ENCODE data around the gene TICRR. TPM values are rescaled to one million over a fixed set of nuclear protein-coding genes. Genes with fewer than 3 reads are reported as not detected.
A peak's percentile ranks its signal among the peaks of the same experiment; 100 is the strongest.

The TICRR gene
- total RNA-seq, 2 donors from 2014 or later: 0.21 to 0.22 TPM

- Mint-ChIP-seq H3K4me3 (no peak overlapping the region), H3K27me3 (peaks cover 55% of the 10 kb centered on the region), H3K36me3 (ENCODE audit: low read depth) (peaks cover 4% of the 10 kb centered on the region), H3K4me1 (no peaks in the 10 kb centered on the region), H3K27ac (no peak overlapping the region)
- no peak for DNase-seq
- H3K9me3 ChIP-seq (ENCODE audit: control insufficient read depth, low read length, poor library complexity, severe bottlenecking): no peaks in the 10 kb centered on the region
- no peak for ATAC-seq
These were observed 24.8 kb upstream of the TICRR start for GRCh38 chr15:89550427-89550826.

GRCh38 chr15:89551550-89551949, 23.7 kb upstream of the TICRR start:
- H3K36me3 Mint-ChIP-seq (ENCODE audit: low read depth): peaks cover 1% of the 10 kb centered on the region
- no peak for DNase-seq
- no peaks in the 10 kb centered on the region for H3K9me3 ChIP-seq (ENCODE audit: control insufficient read depth, low read length, poor library complexity, severe bottlenecking)
- no peak overlapping the region for H3K4me3 Mint-ChIP-seq
- H3K27ac Mint-ChIP-seq: no peak overlapping the region
- H3K4me1 Mint-ChIP-seq: no peaks in the 10 kb centered on the region
- ATAC-seq: no peak
- H3K27me3 Mint-ChIP-seq: peaks cover 47% of the 10 kb centered on the region

- no peaks in the 10 kb centered on the region for H3K36me3 Mint-ChIP-seq (ENCODE audit: low read depth)
- ATAC-seq (no peak), DNase-seq (no peak)
- H3K27ac Mint-ChIP-seq: no peak overlapping the region
- no peak overlapping the region for H3K4me3 Mint-ChIP-seq
- H3K4me1 Mint-ChIP-seq: no peaks in the 10 kb centered on the region
- no peaks in the 10 kb centered on the region for H3K9me3 ChIP-seq (ENCODE audit: control insufficient read depth, low read length, poor library complexity, severe bottlenecking)
- H3K27me3 Mint-ChIP-seq: peaks cover 38% of the 10 kb centered on the region
These were observed 21.6 kb upstream of the TICRR start for GRCh38 chr15:89553632-89554031.

- Mint-ChIP-seq H3K4me3 (no peak overlapping the region), H3K27me3 (peaks cover 36% of the 10 kb centered on the region), H3K27ac (no peak overlapping the region), H3K36me3 (ENCODE audit: low read depth) (no peaks in the 10 kb centered on the region), H3K4me1 (no peaks in the 10 kb centered on the region)
- no peak for DNase-seq
- no peaks in the 10 kb centered on the region for H3K9me3 ChIP-seq (ENCODE audit: control insufficient read depth, low read length, poor library complexity, severe bottlenecking)
- no peak for ATAC-seq
These were observed 21.0 kb upstream of the TICRR start for GRCh38 chr15:89554247-89554646.

GRCh38 chr15:89555768-89556167, 19.5 kb upstream of the TICRR start:
- H3K9me3 ChIP-seq (ENCODE audit: control insufficient read depth, low read length, poor library complexity, severe bottlenecking): no peaks in the 10 kb centered on the region
- Mint-ChIP-seq H3K4me1 (no peaks in the 10 kb centered on the region), H3K36me3 (ENCODE audit: low read depth) (no peaks in the 10 kb centered on the region), H3K4me3 (no peak overlapping the region), H3K27ac (no peak overlapping the region), H3K27me3 (peaks cover 40% of the 10 kb centered on the region)
- ATAC-seq (no peak), DNase-seq (no peak)

- DNase-seq (peak in 1 of 3 donors; percentile 25), ATAC-seq (peak; percentile 42)
- H3K4me1 Mint-ChIP-seq: no peaks in the 10 kb centered on the region
- H3K27me3 Mint-ChIP-seq: peaks cover 37% of the 10 kb centered on the region
- H3K36me3 Mint-ChIP-seq (ENCODE audit: low read depth): no peaks in the 10 kb centered on the region
- H3K9me3 ChIP-seq (ENCODE audit: control insufficient read depth, low read length, poor library complexity, severe bottlenecking): no peaks in the 10 kb centered on the region
- no peak overlapping the region for H3K27ac Mint-ChIP-seq
- no peak overlapping the region for H3K4me3 Mint-ChIP-seq
These were observed 18.6 kb upstream of the TICRR start for GRCh38 chr15:89556413-89557262.

GRCh38 chr15:89559769-89560264, 15.5 kb upstream of the TICRR start:
- no peaks in the 10 kb centered on the region for H3K36me3 Mint-ChIP-seq (ENCODE audit: low read depth)
- H3K27me3 Mint-ChIP-seq: peaks cover 31% of the 10 kb centered on the region
- no peak overlapping the region for H3K4me3 Mint-ChIP-seq
- H3K4me1 Mint-ChIP-seq: no peaks in the 10 kb centered on the region
- H3K27ac Mint-ChIP-seq: no peak overlapping the region
- H3K9me3 ChIP-seq (ENCODE audit: control insufficient read depth, low read length, poor library complexity, severe bottlenecking): no peaks in the 10 kb centered on the region
- ATAC-seq (no peak), DNase-seq (no peak)

- peaks cover 4% of the 10 kb centered on the region for H3K9me3 ChIP-seq (ENCODE audit: control insufficient read depth, low read length, poor library complexity, severe bottlenecking)
- ATAC-seq (no peak), DNase-seq (no peak)
- no peak overlapping the region for H3K27ac Mint-ChIP-seq
- H3K27me3 Mint-ChIP-seq: peaks cover 24% of the 10 kb centered on the region
- H3K4me1 Mint-ChIP-seq: no peaks in the 10 kb centered on the region
- H3K4me3 Mint-ChIP-seq: peak overlapping the region; percentile 1
- peaks cover 5% of the 10 kb centered on the region for H3K36me3 Mint-ChIP-seq (ENCODE audit: low read depth)
These were observed 9.1 kb upstream of the TICRR start for GRCh38 chr15:89566181-89566580.

- Mint-ChIP-seq H3K36me3 (ENCODE audit: low read depth) (peaks cover 6% of the 10 kb centered on the region), H3K4me3 (no peak overlapping the region), H3K27me3 (peaks cover 30% of the 10 kb centered on the region), H3K4me1 (no peaks in the 10 kb centered on the region), H3K27ac (no peak overlapping the region)
- DNase-seq (no peak), ATAC-seq (no peak)
- H3K9me3 ChIP-seq (ENCODE audit: control insufficient read depth, low read length, poor library complexity, severe bottlenecking): peaks cover 4% of the 10 kb centered on the region
These were observed 8.5 kb upstream of the TICRR start for GRCh38 chr15:89566621-89567294.

- DNase-seq: no peak
- Mint-ChIP-seq H3K4me1 (no peaks in the 10 kb centered on the region), H3K27ac (no peak overlapping the region), H3K36me3 (ENCODE audit: low read depth) (peaks cover 8% of the 10 kb centered on the region), H3K27me3 (peaks cover 31% of the 10 kb centered on the region), H3K4me3 (no peak overlapping the region)
- H3K9me3 ChIP-seq (ENCODE audit: control insufficient read depth, low read length, poor library complexity, severe bottlenecking): peaks cover 4% of the 10 kb centered on the region
- ATAC-seq: no peak
These were observed 6.1 kb upstream of the TICRR start for GRCh38 chr15:89569090-89569745.

GRCh38 chr15:89575656-89576416, 567 bp downstream of the TICRR start:
- Mint-ChIP-seq H3K4me3 (peak overlapping the region; percentile 92), H3K27ac (peak overlapping the region; percentile 79), H3K4me1 (peaks cover 15% of the 10 kb centered on the region), H3K27me3 (peaks cover 14% of the 10 kb centered on the region), H3K36me3 (ENCODE audit: low read depth) (peaks cover 2% of the 10 kb centered on the region)
- ATAC-seq (no peak), DNase-seq (peak in 1 of 3 donors; percentile 6)
- no peaks in the 10 kb centered on the region for H3K9me3 ChIP-seq (ENCODE audit: control insufficient read depth, low read length, poor library complexity, severe bottlenecking)

- DNase-seq (no peak), ATAC-seq (no peak)
- no peak overlapping the region for H3K27ac Mint-ChIP-seq
- H3K4me3 Mint-ChIP-seq: peak overlapping the region; percentile 92
- H3K27me3 Mint-ChIP-seq: peaks cover 12% of the 10 kb centered on the region
- H3K36me3 Mint-ChIP-seq (ENCODE audit: low read depth): peaks cover 2% of the 10 kb centered on the region
- peaks cover 15% of the 10 kb centered on the region for H3K4me1 Mint-ChIP-seq
- H3K9me3 ChIP-seq (ENCODE audit: control insufficient read depth, low read length, poor library complexity, severe bottlenecking): no peaks in the 10 kb centered on the region
These were observed 1.1 kb downstream of the TICRR start for GRCh38 chr15:89576417-89576773.

GRCh38 chr15:89577776-89578115, 2.5 kb downstream of the TICRR start:
- DNase-seq (no peak), ATAC-seq (no peak)
- Mint-ChIP-seq H3K4me3 (no peak overlapping the region), H3K4me1 (peaks cover 15% of the 10 kb centered on the region), H3K36me3 (ENCODE audit: low read depth) (no peaks in the 10 kb centered on the region), H3K27ac (no peak overlapping the region), H3K27me3 (no peaks in the 10 kb centered on the region)
- no peaks in the 10 kb centered on the region for H3K9me3 ChIP-seq (ENCODE audit: control insufficient read depth, low read length, poor library complexity, severe bottlenecking)
